Inflammatory macrophage treated with lipopolysaccharide for 4 hours (primary cell): ENCODE results near the gene FOXO3.

Experiments used
- DNase-seq: peaks from one replicate; pipeline ENCODE4 v3.0.0-alpha.2; 2020

Gene FOXO3

DNA sequence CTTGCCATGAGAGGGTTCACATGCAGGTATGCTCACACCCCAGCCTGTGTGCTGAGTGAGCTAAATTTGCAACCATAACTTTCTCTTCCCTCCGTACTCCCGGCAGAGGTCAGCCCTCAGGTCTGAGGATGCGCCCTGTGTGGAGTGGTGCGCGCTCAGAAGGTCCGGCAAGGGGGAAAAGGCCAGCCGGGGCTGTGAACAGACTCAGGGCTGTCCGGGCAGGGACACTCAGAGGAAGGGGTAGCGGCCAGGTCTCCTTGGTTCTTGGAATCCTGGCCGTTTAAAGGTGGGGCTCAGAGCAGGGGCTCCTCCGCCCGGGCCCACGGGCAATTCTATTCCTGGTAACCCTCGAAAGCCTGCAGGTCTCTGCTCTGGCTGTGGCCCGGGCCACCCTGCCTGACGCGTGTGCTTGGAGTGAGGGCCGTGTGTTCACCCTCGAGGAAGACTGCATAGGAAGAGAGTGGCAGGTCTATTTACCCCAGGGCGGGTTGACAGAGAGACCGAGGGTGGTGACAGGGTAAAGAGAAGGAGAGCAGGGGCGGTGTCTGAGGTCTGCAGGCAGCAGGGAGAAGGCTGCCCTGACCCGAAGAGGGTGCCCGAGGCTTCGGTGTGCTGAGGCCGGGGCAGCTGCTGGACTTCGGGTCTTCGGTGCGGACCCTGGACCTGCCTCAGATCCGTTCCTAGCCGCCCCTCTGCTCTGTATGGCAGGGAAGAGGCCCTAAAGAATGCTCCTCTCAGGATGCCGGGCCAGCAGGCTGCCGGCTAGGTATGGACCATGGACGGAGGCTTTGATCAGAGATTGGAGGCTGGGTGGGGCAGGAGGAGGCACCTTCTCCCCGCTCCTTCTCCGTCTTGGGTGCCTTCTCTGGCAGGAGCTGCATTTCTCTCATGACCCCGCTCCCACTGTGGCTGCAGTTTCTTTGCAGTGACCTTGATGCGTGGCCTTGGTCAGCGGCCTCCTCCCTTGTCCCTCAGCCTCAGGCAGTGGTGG lies 156.4 kb downstream of the FOXO3 start:
- DNase-seq: no peak

DNA sequence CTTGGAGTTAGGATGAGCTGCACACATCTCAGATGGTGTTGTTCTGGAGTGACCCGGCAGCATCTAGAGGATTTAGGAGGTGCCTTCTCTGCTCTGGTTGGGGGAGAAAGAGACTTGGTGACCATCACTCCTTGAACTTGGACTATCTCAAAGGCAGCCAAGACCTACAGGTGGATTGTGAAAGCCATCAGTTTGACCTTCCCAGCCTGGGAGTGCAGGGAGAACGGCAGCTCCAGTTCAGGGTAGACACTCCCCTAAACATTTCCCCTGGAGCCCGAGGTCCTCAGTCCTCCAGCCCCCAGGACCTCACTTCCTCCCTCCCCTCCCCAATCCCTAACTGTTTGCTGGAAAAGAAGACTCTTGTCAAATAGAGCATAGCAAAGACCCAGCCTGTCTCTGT lies 158.8 kb downstream of the FOXO3 start:
- DNase-seq: no peak

DNA sequence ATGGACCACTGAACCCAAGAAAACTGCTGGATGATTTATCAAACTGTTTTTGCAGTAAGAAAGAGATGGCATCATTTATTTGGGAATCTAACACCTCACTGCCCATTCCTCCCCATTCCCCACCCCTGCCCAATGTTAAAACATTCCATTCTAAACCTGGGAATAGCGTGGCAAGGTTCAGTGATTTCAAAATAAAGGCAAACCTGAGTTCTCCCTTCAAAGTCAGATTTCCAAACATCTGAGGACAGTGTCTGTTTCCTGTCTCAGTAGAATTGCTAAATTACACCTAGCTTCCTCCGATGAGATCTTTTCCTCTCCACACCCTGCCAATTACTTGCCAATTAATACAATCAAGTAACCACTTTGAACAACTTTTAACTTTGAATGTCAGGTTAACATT lies 160.1 kb downstream of the FOXO3 start:
- no peak for DNase-seq

DNA sequence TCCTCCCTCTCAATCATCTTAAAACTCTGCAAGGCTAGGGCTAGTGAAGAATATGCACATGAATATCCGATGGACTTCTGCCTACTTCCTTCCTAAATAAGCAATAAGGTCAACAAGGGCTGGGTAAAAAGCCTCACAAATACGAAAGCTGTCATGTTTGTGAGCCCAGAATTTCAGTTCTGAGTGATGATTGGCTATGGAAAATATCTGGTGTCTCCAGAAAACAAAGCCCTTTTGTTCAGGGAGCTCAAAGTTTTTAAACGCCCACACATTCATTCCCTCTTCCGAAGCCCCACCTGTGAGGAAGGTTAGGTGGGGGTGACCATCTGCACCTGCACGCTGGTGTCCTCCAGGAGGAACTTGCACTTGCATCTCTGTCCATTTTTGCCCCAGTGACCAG lies 160.6 kb downstream of the FOXO3 start:
- no peak for DNase-seq

DNA sequence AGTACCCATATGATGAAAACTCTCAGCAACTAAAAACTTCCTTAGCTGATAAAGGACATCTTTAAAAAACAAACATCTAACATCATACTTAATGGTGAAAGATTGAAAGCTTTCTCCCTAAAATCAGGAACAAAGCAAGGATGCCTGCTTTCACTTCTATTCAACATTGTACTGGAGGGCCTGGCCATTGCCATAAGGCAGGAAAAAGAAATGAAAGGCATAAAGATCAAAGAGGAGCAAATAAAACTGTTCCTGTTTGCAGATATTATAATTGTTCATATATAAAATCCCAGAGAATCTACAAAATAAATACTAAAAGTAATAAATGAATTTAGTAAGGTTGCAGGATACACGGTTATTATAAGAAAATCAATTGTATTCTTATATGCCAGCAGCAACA lies 162.9 kb downstream of the FOXO3 start:
- DNase-seq: no peak

DNA sequence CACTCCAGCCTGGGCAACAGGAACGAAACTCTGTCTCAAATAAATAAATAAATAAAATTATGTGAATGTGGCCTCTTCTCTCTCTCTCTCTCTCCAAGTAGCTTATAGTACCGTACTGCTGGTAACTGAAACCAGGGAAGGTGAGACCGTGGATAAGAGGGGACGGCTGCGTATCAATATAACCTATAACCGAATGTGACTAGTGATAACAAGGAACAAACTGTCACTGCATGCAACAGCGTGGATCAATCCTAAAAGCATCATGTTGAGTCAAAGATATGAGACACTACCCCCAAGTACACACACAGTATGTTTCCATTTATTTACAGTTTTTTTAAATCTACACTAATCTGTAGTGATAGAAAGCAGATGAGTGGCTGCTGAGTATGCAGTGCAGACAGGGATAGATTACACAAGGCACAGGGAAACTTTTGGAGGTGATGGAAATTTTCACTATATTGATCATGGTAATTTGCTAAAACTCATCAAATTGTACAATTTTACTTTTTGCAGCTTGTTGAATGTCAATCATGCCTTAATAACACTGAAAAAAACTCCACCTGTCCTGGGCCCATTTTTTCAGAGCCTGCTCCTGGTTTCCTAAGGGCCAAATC lies 166.1 kb downstream of the FOXO3 start:
- DNase-seq: no peak

DNA sequence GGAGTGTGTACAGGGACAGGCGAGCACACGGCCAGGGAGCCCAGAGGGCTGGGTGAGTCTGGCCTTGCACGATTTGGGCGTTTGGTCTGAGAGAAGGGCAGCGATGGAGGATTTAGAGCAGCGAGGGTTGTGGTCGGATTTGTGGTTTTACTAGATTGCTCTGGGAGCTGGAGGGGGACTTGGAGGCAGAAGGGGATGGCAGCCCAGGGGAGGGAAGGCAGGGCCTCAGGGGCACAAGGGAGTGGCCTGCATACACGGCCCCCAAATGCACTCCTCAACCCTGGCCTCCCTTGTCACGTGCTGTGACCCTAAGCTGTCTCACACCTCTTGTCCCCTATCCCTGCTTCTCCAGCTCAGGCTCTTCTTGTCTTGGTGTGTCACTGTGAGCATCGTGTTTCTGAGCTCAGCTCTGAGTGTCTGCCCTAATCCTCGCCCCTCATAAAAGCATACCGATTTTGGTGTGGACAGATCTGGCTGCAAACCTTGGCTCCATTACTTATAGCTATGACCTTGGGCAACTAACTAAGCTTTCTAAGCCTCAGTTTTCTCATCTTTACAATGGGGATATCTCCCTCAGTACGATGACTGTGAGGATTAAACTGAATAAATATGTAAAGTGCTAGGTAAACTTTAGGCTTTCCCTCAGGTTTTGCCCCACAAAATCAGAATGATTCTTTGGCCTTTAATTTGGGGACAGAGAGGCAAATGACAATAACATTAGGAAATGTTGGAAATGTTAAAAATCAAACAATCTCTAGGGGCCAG lies 167.4 kb downstream of the FOXO3 start:
- no peak for DNase-seq

DNA sequence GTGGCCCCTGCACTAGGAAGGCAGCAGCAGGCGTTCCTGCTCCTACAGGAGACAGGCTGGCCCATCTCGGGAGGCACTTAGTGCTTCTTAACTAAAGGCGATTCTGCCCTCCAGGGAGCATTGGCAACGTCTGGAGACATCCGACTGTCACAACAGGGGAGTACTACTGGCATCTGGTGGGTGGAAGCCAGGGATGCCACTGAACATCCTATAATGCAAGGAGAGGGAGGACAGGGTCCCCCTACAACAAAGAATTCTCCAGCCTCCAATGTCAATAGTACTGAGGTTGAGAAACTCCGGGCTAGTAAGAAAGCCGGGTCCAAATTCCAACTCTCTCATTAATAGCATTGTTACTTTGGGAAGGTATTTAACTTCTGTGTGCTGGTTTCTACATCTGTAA lies 168.1 kb downstream of the FOXO3 start:
- no peak for DNase-seq

DNA sequence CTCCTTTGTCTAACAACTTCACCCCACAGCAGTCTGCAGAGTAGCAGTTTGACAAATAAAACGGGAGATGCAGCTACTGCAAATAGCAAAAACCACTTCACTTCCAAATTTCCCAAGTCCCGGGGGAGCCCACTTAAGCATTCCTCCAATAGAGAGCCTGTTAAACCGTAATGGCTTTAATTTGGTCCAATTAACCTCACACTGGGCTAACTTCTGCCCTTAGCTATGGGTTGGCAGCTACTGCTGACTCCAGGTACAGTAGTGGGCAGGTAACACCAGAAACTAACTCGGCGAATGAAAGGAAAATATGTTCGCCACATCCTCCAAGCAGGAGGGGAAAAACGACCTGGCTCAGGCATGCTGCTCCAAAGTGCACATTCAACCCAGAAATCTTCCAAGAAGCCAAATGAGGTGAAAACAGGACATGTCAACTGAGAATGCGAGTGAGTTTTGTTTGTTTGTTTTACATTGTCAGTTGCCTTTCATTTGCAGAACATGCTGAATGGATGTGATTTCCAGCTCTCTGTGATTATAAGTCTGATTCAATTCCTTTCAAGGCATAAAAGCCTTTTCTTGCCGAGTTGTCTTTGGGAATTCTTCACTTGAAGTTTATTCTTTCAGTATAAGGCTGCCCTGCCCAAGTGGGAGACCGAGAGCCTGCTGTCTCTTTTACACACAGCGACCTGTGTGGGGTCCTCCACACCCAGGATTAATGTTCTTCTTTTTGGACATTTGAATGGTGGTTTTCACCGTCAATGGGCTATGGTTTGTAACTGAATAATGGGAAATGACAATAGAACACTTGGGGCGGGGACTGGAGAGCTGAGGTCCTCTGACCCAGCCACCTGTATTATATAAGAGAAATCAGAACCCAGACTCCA lies 170.2 kb downstream of the FOXO3 start:
- no peak for DNase-seq

DNA sequence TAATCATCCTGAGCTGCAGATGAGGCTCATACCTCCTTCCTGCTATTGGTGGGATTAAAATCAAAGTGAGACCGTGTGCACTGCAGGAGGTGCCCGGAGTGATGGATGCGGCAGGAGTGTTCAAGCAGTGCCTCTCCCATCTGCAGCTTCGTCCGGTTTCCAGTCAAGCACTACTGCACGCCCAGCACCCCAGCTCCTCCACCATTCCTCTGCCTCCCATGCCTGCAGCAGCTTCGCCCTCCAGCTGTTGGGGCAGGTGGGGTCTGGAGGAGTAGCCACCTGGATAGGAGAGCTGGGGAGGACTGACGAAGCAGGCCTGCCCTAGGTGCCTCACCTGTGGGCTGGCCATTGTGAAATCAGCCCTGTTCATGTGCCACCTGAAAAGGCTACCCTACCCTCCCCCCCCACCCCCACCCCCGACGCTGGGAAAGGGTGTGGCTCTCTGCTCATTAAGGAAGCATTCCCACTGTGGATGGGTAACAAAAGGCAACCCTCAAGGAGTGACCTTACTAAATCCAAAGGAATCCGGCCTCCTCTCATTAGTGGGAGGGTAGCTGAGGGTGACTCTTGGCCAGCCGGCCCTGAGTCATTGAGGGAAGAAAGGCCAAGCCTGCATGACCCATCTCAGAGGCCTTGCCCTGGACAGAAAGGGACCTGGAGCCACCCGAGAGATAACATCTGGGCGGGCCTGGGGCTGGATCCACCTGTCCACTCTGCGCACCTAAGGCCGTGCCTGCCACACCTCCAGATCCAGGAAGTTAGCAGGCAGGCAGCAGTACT lies 171.6 kb downstream of the FOXO3 start:
- DNase-seq: peak; percentile 18

DNA sequence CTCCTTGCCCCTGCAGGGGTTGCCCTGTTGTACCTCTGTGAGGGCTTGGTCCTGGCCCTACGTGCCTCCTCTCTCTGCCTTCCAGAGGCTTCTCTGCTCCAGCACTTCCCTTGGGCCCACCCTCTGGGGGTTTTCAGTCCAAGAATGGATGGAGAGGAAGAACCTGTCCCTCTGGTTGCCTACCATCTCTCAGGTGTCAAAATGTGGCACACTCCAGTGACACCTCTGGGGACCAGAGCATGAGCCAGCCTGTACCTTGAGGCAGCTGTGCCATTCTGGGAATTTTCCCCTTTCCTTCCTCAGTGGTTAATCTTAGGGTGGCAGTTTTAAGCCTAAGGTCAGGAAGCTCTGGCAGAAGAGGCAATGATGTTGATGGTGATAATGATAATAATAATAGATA lies 172.3 kb downstream of the FOXO3 start:
- DNase-seq: no peak

DNA sequence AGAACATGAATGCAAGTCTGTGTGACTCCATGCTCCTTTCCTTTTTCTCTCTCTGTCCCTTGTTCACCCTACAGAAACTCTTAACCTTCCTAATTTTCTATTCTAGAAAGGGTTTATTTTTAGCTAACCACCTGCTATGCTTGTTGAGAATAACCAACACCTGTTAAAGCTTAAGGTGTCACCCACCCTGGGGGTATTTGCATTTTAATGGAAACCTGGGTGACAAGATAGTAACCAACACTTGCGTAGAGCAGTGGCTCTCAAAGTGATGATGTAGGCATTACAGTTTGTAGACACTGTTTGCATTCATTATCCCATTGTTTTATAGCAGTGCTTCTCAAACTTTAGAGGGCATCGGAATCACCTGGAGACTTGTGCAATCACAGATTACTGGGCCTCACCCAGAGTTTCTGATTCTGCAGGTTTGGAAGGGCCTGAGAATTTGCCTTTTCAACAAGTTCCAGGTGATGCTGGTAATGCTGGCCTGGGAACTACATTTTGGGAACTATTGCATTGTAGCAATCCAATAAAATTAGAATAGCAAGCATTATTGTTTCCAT lies 173.1 kb downstream of the FOXO3 start:
- no peak for DNase-seq
